D721Med (cell line): ENCODE results near the gene NUP50.

Experiments used
- DNase-seq: peaks from one replicate; pipeline ENCODE4 v3.0.0; 2011; ENCODE audit warnings: low spot score; ENCODE audit not compliant: insufficient read length
- FAIRE-seq: peaks from 2 replicates; lab custom pipeline; 2011; peaks lifted over from hg19 to GRCh38; lab: Jason Lieb, UNC
- TF ChIP-seq, protein P1 (sequence below): IDR thresholded peaks from 2 replicates; pipeline ENCODE4 v1.5.1; 2012; ENCODE audit warnings: mild to moderate bottlenecking, control low read depth; ENCODE audit not compliant: insufficient read depth; ENCODE audit errors: missing control alignments

The NUP50 gene

DNA sequence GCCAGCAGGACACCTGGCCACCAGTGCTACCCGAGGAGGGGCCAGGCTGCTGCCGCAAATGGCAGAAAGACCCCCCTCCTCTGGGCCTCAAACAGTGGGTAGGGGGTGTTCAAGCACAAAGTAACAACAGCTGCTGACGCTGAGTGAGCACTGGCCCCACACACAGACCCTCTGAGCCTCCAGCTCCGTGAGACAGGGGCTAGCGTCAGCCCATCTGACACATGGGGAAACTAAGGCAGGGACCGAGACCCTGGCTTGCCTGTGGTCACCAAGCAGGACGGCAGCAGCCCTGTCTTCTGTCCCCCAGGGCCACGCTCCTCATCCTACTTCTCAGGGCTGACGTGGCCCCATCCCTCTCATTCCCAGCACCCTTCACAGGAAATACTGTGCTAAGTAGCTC lies 36.5 kb downstream of the NUP50 start:
- TF ChIP-seq, protein P1, sequence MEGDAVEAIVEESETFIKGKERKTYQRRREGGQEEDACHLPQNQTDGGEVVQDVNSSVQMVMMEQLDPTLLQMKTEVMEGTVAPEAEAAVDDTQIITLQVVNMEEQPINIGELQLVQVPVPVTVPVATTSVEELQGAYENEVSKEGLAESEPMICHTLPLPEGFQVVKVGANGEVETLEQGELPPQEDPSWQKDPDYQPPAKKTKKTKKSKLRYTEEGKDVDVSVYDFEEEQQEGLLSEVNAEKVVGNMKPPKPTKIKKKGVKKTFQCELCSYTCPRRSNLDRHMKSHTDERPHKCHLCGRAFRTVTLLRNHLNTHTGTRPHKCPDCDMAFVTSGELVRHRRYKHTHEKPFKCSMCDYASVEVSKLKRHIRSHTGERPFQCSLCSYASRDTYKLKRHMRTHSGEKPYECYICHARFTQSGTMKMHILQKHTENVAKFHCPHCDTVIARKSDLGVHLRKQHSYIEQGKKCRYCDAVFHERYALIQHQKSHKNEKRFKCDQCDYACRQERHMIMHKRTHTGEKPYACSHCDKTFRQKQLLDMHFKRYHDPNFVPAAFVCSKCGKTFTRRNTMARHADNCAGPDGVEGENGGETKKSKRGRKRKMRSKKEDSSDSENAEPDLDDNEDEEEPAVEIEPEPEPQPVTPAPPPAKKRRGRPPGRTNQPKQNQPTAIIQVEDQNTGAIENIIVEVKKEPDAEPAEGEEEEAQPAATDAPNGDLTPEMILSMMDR: no peak
- DNase-seq (no peak), FAIRE-seq (no peak)

DNA sequence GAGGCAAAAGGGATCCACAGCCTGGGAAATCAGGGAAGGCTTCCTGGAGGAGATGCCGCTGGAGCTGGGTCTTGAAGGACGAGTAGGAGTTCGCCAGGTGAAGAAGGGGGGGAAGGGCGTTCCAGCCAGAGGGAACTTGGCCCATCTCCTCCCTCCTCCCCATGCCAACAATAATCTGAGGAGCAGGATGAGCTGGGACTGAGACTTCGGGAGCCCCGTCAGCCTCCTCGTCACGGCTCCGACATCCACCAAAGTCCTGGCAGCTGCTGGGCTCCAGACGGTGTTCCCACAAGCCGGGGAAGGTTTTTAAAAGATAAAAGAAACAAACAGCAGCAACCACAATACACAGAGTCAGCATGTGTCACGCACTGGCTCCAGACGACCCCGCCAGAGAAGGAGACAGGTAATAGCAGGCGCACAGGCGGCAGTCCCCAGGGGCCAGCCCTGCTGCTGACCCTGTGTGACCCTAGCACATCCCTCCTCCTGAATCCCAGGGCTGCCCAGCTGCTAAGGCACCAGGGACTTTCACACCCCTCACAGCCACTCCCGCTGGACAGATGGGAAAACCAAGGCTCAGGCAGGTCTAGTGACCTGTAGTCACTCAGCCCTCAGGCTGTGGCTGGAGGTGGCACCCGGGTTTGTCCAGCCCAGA lies 37.3 kb downstream of the NUP50 start:
- DNase-seq (no peak), FAIRE-seq (no peak)
- TF ChIP-seq, protein P1: no peak

DNA sequence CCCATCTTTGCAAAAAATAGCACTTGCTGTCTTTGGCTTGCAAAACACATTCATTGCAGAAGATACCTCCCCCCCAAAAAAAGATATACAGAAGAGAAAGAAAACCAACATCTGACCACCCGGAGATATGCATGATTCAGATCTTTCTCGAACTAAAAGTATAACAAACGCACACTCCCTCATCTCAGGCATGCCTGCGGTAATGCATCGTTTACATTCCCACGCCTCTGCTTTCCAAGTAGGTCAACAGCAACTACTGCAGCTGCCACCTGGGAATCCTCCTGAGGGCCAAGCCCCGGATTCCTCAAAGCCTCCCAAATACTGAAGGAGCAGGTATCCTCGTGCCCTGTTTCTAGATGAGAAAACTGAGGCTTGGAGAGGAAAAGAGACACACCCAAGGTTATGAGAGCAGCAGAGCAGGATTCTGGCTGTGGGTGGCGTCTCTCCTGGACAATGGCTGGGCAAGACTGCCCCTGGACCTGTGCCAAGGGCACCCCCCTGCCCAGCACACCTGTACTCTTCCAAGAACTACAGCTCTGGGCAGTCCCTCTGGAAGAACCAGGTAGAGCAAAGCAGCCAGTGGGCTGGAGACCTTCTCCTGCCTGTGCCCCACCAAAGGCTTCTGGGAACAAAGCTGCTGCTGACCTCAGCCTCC lies 38.1 kb downstream of the NUP50 start:
- DNase-seq (no peak), FAIRE-seq (no peak)
- TF ChIP-seq, protein P1: no peak

DNA sequence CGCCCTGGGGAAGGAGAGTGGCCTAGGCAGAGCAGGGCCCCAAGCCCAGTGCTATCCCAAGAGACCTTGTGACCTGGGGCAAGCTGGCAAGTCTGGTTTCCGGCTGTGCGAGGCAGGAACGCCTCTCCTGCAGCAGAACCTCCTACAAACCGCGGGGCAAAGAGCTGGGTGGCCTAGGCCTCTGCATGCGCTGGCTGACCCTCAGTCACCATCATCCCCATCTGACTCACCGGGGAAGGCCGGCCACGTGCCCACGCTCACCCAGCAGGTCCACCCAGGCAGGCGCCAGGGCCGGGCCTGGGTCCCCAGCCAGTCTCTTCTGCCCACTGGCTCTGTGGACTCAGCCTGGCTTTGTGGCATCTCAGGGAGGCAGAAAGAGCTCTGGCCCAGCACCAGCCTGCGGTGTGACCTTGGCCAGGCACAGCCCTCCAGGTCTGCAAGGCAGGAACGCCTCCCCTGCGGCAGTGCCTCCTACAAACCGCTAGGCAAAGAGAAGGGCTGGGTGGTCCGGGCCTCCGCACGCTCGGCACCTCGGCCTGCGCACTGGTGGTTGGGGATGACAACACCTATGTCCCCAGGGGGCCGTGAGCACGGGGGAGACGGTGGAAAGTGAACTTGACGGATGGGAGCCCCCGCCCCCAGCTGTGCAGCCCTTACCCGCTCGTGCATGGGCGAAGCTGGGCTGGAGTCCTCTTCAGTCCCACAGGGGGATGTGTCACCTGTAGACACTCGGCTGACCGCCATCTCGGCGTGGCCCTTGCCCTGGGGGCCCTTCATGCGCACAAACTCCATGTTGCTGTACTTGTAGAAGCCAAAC lies 38.8 kb downstream of the NUP50 start:
- FAIRE-seq: no peak
- no peak for DNase-seq
- TF ChIP-seq, protein P1: no peak

DNA sequence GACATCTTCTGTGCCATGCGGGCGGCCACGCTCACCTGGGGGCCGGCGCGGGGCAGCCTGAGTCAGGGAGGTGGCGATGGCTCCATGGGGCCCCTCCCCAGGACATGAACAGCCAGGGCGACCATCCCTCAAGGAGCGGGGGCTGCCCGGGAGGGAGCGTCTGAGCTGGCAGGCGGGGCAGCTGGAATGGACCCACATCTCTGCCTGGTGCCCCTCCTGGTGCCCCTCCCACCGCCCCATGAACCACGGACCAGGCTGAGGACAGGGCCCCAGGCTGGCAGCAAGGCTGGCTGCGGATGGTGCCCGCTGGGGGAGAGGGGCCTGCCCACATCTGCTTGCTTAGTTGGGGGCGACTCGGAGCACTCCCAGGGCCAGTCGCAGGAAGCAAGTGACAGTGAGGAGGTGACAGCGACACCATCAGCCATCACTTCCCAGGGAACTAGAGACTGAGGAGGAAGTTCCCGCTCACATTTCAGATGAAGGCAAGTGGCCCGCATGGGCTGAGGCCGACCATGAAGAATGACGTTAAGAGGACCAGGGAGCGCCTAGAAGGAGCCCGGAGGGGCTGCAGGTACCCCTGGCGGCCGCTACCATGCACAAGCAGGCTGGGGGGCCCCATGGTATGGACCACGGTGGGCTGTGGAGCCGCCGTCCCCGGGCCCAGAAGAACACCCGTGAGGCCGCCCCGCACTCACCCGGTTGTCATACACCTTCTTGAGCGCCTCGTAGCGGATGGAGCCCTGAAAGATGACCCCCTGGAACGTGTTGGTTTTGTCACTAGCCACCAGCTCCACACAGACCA lies 39.6 kb downstream of the NUP50 start:
- no peak for FAIRE-seq
- TF ChIP-seq, protein P1: no peak
- no peak for DNase-seq

DNA sequence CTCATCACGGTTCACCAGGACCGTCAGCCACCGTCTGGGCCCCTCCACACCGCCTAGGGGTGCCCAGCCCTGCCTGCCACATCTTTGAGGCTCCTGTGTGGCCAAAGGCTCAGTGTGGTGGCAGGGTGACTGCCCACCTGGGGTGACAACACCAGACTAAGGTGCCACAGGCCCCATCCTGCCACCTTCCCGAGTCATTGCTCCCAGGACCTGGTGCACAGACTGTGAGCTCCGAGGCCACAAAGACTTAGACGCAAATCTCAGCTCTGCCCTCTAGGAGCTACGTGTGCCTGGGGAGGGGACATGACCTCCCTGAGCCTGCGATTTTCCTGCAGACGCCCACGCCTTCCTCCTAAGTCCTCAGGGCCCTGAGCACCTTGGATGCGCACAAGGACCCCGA lies 40.5 kb downstream of the NUP50 start:
- TF ChIP-seq, protein P1: no peak
- FAIRE-seq (no peak), DNase-seq (no peak)
